SK-N-SH (cell line): Measurements from ENCODE around the gene TNRC6A.

Experiments
- CTCF ChIP-seq: fragments of 200-600 bp; sonication (generic); IDR thresholded peaks from 2 replicates; pipeline ENCODE4 v1.6.1; 2017; ENCODE audit warnings: antibody characterized with exemption, mild to moderate bottlenecking, moderate library complexity
- EP300 ChIP-seq, 2 experiments: IDR thresholded peaks; 2 replicates each; pipeline versions ENCODE4 v1.4.0 to v1.6.1; 2012; ENCODE audit warnings: borderline replicate concordance in 1 of 2, low read depth in 1 of 2, low read length in 1 of 2
- GABPA ChIP-seq: IDR thresholded peaks from 2 replicates; pipeline ENCODE4 v1.4.0; 2012; ENCODE audit warnings: low read depth, mild to moderate bottlenecking
- IRF3 ChIP-seq: fragments of 150-350 bp; IDR thresholded peaks from 2 replicates; pipeline ENCODE4 v1.6.1; 2016; ENCODE audit warnings: mild to moderate bottlenecking, low read depth, low read length
- MAX ChIP-seq: IDR thresholded peaks from 2 replicates; pipeline ENCODE4 v1.4.0; 2012; ENCODE audit warnings: low read depth
- MEF2A ChIP-seq: IDR thresholded peaks from 2 replicates; pipeline ENCODE4 v1.4.0; 2012; ENCODE audit warnings: low read depth, borderline replicate concordance
- NRF1 ChIP-seq: IDR thresholded peaks from 2 replicates; pipeline ENCODE4 v1.6.1; 2012; ENCODE audit warnings: low read depth, mild to moderate bottlenecking, low read length
- POLR2AphosphoS5 ChIP-seq: IDR thresholded peaks from 2 replicates; pipeline ENCODE4 v1.6.1; 2012; ENCODE audit warnings: low read depth, low read length
- REST ChIP-seq: IDR thresholded peaks from 2 replicates; pipeline ENCODE4 v1.6.1; 2012; ENCODE audit warnings: mild to moderate bottlenecking, low read depth, low read length, moderate library complexity
- SIN3A ChIP-seq: IDR thresholded peaks from 2 replicates; pipeline ENCODE4 v1.6.1; 2012; ENCODE audit warnings: low read depth, mild to moderate bottlenecking, low read length, moderate library complexity, borderline replicate concordance
- SMC3 ChIP-seq: IDR thresholded peaks from 2 replicates; pipeline ENCODE4 v1.6.1; 2012; ENCODE audit warnings: low read depth, low read length, improper control_type of control experiment
- TAF1 ChIP-seq: IDR thresholded peaks from 2 replicates; pipeline ENCODE4 v1.6.1; 2012; ENCODE audit warnings: low read depth, mild to moderate bottlenecking, low read length, moderate library complexity, borderline replicate concordance
- USF2 ChIP-seq: fragments of 150-350 bp; IDR thresholded peaks from 2 replicates; pipeline ENCODE4 v1.6.1; 2017; ENCODE audit warnings: antibody characterized with exemption, low read length, low read depth, borderline replicate concordance
- YY1 ChIP-seq: IDR thresholded peaks from 2 replicates; pipeline ENCODE4 v1.4.0; 2012; ENCODE audit warnings: low read depth, mild to moderate bottlenecking

GRCh38 chr16:24826096-24826690 is 96.7 kb downstream of the TNRC6A start:
- TF ChIP-seq TAF1 = no peak
- no peak for TF ChIP-seq SIN3A
- TF ChIP-seq REST = no peak
- no peak for TF ChIP-seq GABPA
- TF ChIP-seq YY1 = no peak
- no peak for TF ChIP-seq MAX
- TF ChIP-seq CTCF = no peak
- TF ChIP-seq USF2 = no peak
- TF ChIP-seq POLR2AphosphoS5 = no peak
- TF ChIP-seq MEF2A = no peak
- no peak for TF ChIP-seq EP300 (IDR thresholded peaks at IDR 0.05; ENCODE audit: borderline replicate concordance in 1 of 2, low read depth in 1 of 2, low read length in 1 of 2)
- no peak for TF ChIP-seq IRF3
- TF ChIP-seq NRF1 = no peak
- TF ChIP-seq SMC3 = no peak
